CD4-positive, alpha-beta T cell treated with Interferon gamma for 1 hour (primary cell): ENCODE data around the gene FBLN7.
"Not testable (repeated sequence)": the region's sequence is repeated elsewhere in the genome, so short reads cannot be mapped to it uniquely, and the experiment has no call there.

ENCODE experiments used
- DNase-seq: peaks from one replicate; pipeline ENCODE4 v3.0.0-alpha.2; 2020

The FBLN7 gene

DNA sequence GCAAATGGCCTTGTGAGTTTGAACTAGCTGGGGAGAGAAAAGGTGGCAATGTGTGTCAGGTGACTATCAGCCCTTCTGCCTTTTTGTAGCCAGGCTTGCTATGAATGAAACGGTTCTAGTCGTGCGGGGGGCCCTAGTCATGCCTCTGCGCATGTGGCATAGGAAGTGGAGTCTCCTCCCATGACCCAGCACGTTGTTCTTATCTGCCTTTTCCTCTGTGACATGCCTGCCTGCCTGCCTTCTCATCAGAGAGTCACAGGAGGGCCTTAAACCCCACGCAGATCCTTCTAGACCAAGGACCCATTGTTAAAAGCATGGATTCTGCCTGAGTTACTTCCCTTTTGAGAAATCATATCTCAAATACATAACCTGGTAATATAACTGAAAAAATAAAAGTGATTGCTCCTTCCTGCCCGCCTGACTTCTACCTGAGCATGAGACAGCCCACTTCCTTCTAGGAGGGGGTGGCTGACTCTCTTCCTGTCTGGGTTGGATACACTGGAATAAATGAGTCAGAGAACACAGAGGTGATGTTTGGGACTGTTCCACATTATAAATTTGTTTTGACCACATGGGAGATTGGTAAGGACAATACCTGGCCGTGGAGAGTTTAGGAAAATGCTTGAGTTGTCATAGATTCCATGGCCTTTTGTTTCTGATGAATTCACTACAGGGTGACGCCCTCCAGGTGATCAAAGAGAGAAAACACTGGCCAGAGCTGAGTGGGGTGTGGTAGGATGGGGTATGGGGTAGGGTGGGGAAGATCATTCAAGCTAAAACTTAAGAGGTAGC lies 49.8 kb downstream of the FBLN7 start:
- DNase-seq: peak; percentile 73

GRCh38 chr2:112189001-112189556 lies 50.9 kb downstream of the FBLN7 start:
- DNase-seq: no peak

DNA sequence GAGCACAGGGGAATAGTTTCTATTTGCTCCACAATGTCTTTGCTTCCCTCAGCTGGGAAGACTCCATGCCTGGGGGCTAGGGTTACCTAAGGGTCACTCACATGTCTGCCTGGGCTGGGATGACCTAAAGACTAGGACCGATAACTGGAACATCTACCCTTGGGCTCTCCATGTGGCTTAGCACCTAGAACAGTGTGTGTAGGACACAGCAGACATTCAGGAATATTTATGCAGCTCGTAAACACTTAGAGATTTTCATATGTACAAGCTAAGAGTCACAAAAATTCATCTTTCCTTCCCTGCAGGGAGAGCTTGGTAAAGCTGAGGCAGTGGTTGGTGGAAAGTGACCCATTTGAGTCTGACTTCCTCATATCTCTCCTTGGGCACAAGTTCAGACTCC lies 55.8 kb downstream of the FBLN7 start:
- no peak for DNase-seq

DNA sequence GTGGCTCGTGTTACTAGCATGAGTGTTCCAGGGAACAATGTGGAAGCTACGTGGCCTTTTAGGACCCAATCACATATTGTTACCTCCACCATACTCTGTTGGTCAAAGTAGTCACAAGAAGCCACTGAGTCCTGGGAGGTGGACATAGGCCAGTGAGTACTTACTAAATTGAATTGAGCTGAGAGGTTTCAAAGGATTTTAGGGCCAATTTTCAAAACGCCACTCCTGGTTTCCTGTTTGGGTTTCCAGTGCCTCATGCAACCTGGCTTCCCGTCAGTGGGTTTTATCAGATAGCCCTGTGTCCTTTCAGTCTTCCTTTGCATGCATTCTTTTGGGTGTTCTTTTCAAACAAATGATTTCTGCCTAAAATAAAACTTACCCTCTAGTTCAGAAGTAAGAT lies 56.3 kb downstream of the FBLN7 start:
- no peak for DNase-seq

DNA sequence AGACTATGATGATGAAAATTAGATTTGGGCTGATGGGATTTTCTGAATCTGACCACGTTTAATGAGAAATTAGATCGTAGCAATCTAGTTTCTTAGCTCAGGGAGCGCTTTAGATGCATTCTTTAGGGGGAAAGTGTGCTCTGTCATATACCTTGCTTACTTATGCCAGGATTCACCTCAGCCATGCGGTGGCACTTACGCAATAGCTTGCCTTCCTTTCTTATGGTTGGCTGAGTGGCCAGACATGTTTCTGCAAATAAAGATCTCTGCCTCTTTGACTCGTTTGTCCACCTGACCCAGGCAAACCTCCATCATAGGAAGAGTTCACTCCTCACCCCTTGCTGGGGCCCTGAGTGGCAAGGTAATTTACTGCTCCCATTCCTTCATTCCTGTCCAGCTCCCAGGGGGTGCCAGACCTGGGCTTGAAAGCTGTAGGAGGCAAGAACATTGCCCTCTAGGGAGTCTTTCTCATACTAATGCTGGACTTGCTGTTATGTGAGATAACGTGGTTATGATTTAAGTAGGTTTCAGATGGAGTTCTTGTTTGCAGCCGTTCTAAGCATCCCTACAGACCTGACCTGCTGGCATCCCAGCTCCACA lies 57.1 kb downstream of the FBLN7 start:
- no peak for DNase-seq

DNA sequence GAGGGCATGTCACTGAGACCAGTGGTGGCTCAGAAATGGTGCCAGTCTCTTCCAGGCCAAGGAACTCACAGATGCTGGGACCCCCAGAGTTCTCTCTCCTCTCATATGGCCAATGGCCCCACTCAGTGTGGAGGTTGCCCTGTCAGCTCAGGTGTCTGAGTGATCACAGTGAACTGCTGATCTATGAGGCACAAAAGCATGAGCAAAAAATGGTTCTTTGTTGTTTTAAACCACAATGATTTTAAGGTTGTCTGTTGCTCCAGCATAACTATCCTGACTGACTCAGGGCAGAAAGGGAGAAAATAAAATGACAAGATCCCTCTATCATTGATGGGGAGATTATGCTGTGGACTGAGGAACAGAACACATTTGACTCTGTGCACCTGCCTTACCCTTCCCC lies 57.8 kb downstream of the FBLN7 start:
- DNase-seq: no peak

DNA sequence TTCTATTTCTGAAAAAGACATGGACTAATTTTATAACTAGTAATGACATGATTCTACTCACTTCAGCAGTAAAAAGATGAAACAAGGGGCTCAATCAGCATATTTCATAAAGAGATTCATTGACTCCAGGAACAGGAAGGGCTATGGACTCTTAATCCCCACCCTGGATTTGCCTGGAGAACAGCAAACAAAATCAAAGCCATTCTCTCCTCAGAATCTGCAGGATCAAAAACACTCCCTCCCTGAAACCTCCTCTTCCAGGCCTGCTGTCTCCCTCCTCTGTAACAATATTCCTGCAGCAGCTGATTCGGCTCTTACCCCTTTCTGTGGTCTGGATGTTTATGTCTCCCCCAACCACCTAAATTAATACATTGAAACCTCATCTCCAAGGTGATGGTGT lies 59.7 kb downstream of the FBLN7 start:
- no peak for DNase-seq

- DNase-seq: no peak
Observed at GRCh38 chr2:112198780-112199179, 60.6 kb downstream of the FBLN7 start.

DNA sequence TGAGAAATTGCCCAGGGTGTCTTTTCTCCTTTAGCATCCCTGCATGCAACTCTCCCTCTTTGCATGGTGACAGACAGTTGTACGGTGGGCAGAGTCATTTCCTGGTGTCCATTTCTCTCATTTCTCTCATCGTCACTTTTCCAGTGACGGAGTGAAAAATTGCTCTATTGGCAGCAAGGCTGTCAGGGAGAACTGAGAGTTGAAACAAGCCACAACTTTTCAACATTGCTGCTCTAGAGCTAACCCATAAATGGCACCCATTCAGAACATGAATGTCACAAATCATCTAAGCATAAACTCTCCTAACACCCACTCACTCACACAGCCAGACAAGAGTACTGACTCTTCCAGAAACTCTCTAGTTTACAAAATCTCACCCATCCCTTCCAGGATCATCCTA lies 61.0 kb downstream of the FBLN7 start:
- DNase-seq: no peak

DNA sequence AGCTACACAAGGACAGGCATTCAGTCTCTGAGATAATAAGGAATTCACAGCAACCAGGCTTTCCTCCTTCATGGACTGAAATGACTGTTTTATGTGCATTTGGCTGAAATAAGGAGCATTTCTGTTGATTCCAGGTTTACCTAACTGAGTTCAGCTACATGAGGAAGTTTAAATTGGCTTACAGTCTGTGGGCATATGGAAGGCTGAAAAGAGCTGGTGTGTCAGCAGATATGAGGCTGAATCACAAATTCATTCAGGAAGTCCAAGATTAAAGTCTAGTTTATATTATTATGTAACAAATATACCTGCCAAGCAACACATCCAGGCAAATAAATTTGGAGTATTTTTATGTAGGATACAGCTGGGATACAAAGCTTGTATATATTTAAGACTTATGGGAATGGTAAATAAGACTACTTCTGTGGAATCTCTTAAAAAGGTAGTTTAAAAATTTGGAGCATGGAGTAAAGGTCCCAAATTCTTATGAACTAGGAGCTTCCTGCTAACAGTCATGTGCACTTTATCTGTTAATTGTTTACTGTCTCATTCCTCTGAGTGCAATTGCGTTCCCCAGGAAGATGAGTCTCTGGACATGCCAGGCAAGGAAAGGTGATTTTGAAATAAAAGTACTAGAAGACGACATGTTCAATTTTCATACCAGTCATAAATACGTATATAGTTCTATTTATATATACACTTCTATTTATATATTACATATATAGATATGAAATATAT lies 63.7 kb downstream of the FBLN7 start:
- no peak for DNase-seq

DNA sequence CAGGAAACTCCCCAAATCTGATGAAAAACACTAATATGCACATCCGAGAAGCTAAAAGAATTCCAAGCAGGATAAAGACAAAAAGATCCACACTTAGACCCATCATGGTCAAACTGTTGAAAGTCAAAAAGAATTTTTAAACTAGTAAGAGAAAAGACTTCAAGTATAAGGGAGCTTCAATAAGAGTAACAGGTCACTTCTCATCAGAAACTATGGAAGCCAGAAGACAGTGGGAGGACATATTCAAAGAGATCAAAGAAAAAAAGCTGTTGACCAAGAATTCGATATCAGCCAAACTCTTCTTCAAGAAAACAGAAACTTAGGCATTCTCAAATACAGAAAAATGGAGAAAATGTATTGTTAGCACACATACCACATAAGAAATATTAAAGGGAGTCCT lies 66.2 kb downstream of the FBLN7 start:
- DNase-seq: no peak

GRCh38 chr2:112207905-112208304 lies 69.7 kb downstream of the FBLN7 start:
- DNase-seq: not testable (repeated sequence)

DNA sequence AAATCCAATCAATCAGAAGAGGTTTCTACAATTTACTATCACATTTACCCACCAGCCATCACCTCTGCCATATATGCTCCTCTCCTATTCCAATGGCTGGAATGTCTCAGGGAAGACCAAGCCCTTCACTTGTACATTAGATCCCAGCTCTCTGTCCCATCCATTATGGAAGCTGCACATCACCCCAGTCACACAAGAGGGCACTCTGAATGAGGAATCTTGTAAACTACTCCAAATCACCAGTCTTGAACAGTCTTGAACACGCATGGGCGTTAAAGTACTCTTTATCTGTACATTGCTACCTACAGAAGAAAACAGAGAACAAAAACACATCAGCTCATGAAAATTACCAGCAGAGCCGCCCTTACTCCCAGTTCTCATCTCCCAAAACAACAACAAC lies 78.0 kb downstream of the FBLN7 start:
- DNase-seq: no peak

DNA sequence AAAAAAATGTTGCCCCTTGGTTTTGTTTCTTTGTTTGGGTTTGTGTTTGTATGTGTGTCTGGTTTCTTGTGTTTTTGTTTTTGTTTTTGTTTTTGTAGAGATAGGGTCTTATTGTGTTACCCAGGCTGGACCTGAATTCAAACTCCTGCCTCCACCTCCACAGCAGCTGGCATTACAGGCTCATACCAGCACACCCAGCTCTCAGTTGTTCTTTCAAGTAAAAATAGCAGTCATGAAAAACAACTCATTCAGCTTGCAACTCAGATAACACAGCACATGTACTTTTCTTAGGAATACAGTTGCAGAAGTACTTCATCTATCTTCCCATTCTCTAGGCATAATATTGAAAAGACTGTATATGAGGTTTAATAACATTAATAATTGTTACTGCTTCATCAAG lies 79.7 kb downstream of the FBLN7 start:
- DNase-seq: no peak

GRCh38 chr2:112220186-112220585 lies 82.0 kb downstream of the FBLN7 start:
- DNase-seq: no peak

DNA sequence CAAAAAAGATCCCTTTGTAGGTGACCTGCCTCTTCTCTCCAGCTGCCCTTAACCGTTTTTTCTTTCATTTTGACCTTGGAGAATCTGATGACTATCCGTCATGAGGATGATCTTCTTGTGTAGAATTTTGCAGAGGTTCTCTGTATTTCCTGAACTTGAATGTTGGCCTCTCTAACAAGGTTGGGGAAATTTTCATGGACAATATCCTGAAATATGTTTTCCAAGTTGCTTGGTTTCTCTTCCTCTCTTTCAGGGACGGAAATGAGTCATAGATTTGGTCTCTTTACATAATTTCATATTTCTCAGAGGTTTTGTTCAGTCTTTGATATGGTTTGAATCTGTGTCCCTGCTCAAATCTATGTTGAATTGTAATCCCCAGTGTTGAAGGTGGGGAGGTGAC lies 82.6 kb downstream of the FBLN7 start:
- no peak for DNase-seq

DNA sequence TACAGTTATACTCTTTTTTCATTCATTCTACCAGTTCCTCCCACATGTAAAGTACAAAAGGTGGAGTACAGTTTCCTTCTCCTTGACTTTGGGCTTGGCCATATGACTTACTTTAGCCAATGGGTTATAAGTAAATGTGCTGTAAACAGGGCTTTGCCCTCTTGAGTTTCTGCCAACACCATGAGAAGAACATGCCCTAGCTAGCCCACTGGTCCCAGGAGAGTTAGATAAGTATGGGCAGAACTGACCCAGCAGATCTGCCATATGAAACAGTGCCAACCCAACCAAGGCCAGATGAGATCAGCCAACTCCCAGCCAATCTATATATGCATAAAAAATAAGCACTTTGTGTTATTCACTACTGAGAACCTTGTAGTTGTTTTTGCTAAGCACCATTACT lies 91.2 kb downstream of the FBLN7 start:
- no peak for DNase-seq

DNA sequence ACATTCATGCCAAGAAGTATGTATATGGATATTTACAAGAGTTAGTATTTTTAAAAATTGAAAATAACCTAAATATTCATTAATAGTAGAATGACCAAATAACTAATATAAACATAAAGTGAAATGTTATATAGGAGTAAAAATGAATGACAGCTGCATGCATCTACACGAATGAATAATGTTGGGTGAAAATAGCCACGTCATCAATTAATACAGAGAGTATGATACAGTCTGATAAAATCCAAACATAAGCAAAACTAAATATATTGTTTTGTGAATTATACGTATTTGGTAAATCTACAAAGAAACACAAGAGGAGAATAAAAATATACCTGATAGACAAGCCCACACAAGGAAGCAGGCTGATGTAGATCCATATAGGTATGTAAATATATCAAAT lies 92.2 kb downstream of the FBLN7 start:
- DNase-seq: no peak
